Caco-2 (cell line): ENCODE measurements around the gene SIL1. TPM values are rescaled to one million over a fixed set of nuclear protein-coding genes. Genes with fewer than 3 reads are reported as not detected.

ENCODE experiments used
- BruUV-seq: library from RNA; stranded (reverse); fragments of 400-500 nt; replicated peaks from 2 replicates; lab custom pipeline; 2021; lab: Mats Ljungman, UMichigan
- CTCF ChIA-PET: fragments of 300-600 bp; sonication (Branson Sonifier 250); formaldehyde crosslinking; loops from one replicate; lab custom pipeline; 2022; ENCODE audit warnings: antibody characterized with exemption; lab: Charles Lee
- POLR2A ChIA-PET: fragments of 300-600 bp; sonication (Branson Sonifier 250); formaldehyde crosslinking; loops from one replicate; lab custom pipeline; 2022; ENCODE audit warnings: antibody characterized with exemption; lab: Charles Lee
- DNase-seq, 2 experiments: peaks; one replicate each; pipeline versions ENCODE4 v3.0.0 to v3.0.0-alpha.2; 2020 to 2022
- H3K27me3 ChIP-seq: replicated peaks from 2 replicates; pipeline ENCODE4 v1.6.0; 2011; ENCODE audit warnings: low read length; ENCODE audit not compliant: control insufficient read depth, insufficient read depth
- H3K36me3 ChIP-seq: 2 replicates; pipeline ENCODE4 v1.5.1; 2011; ENCODE audit warnings: low read length; ENCODE audit not compliant: control insufficient read depth, insufficient read depth
- H3K4me1 ChIP-seq: fragments of 250-450 bp; sonication (Bioruptor Pico); 2 replicates; pipeline ENCODE4 v1.5.1; 2020; ENCODE audit warnings: mild to moderate bottlenecking
- H3K4me3 ChIP-seq: 2 replicates; pipeline ENCODE4 v1.5.1; 2011; ENCODE audit warnings: low read depth, mild to moderate bottlenecking, control low read depth, low read length
- H3K9me3 ChIP-seq: fragments of 250-450 bp; sonication (Bioruptor Pico); 2 replicates; pipeline ENCODE4 v1.5.1; 2020; ENCODE audit warnings: mild to moderate bottlenecking, moderate library complexity
- H3K27ac Mint-ChIP-seq: one replicate; pipeline ENCODE4 v1.8.0; 2022; ENCODE audit warnings: mixed read lengths; ENCODE audit not compliant: unreplicated experiment
- H3K27me3 Mint-ChIP-seq: one replicate; pipeline ENCODE4 v1.8.0; 2022; ENCODE audit warnings: mixed read lengths; ENCODE audit not compliant: insufficient read depth, unreplicated experiment
- H3K36me3 Mint-ChIP-seq: one replicate; pipeline ENCODE4 v1.8.0; 2022; ENCODE audit warnings: mild to moderate bottlenecking, mixed read lengths; ENCODE audit not compliant: insufficient read depth, unreplicated experiment
- H3K4me1 Mint-ChIP-seq: one replicate; pipeline ENCODE4 v1.8.0; 2022; ENCODE audit warnings: low read depth, mixed read lengths; ENCODE audit not compliant: unreplicated experiment
- H3K4me3 Mint-ChIP-seq: one replicate; pipeline ENCODE4 v1.8.0; 2022; ENCODE audit warnings: mild to moderate bottlenecking, moderate library complexity, mixed read lengths; ENCODE audit not compliant: unreplicated experiment
- H3K9me3 Mint-ChIP-seq: one replicate; pipeline ENCODE4 v1.8.0; 2022; ENCODE audit warnings: mixed read lengths; ENCODE audit not compliant: unreplicated experiment
- CTCF ChIP-seq, 2 experiments: fragments of 200-600 bp in 1 of 2; IDR thresholded peaks; 1 replicate in 1 of 2; 2 replicates in 1 of 2; pipeline versions ENCODE4 v1.5.1 to v1.8.0; 2011 to 2022; ENCODE audit warnings: antibody characterized with exemption in 1 of 2, control low read depth in 1 of 2, inconsistent platforms in 1 of 2, low read depth in 1 of 2, low read length in 1 of 2, mild to moderate bottlenecking in 1 of 2, moderate library complexity in 1 of 2; ENCODE audit not compliant: insufficient read depth in 1 of 2, severe bottlenecking in 1 of 2, unreplicated experiment in 1 of 2
- intact Hi-C: fragments of 100-400 bp; cut with micrococcal nuclease; formaldehyde crosslinking; loops from one replicate; pipeline ENCODE4 v1.10.0; 2022; ENCODE audit not compliant: unreplicated experiment
- total RNA-seq: library from RNA; stranded (reverse); gene quantifications from 2 replicates; pipeline ENCODE4 v1.2.3, GENCODE V29; 2022

SIL1 gene
- total RNA-seq, 1 experiment from 2014 or later: 29.7 TPM

- intact Hi-C loops: no loop called here
- no TSS peak for BruUV-seq
- Mint-ChIP-seq H3K36me3 (peaks cover 58% of the 10 kb centered on the region), H3K9me3 (no peaks in the 10 kb centered on the region), H3K27ac (no peak overlapping the region), H3K4me1 (no peaks in the 10 kb centered on the region), H3K4me3 (no peak overlapping the region), H3K27me3 (no peaks in the 10 kb centered on the region)
- no peak for DNase-seq
- no peak for TF ChIP-seq CTCF (IDR thresholded peaks at IDR 0.05; ENCODE audit: insufficient read depth in 1 of 2, low read depth in 1 of 2, low read length in 1 of 2, severe bottlenecking in 1 of 2, unreplicated experiment in 1 of 2)
- Histone ChIP-seq H3K4me1 (no peaks in the 10 kb centered on the region), H3K27me3 (no peaks in the 10 kb centered on the region), H3K4me3 (no peak overlapping the region), H3K36me3 (peaks cover 4% of the 10 kb centered on the region), H3K9me3 (no peaks in the 10 kb centered on the region)
- ChIA-PET CTCF (no interaction called here), POLR2A (no interaction called here)
Measured at GRCh38 chr5:138914338-138914737, 283.8 kb downstream of the SIL1 start.

- H3K36me3 ChIP-seq: peaks cover 4% of the 10 kb centered on the region
Measured at GRCh38 chr5:138913773-138914172, 284.4 kb downstream of the SIL1 start.

GRCh38 chr5:138912093-138912492 lies 286.1 kb downstream of the SIL1 start:
- no peak overlapping the region for H3K27ac Mint-ChIP-seq
- intact Hi-C loops: no loop called here
- Histone ChIP-seq H3K36me3 (peaks cover 2% of the 10 kb centered on the region), H3K27me3 (no peaks in the 10 kb centered on the region), H3K9me3 (no peaks in the 10 kb centered on the region), H3K4me3 (no peak overlapping the region), H3K4me1 (no peaks in the 10 kb centered on the region)
- ChIA-PET CTCF (no interaction called here), POLR2A (no interaction called here)
- DNase-seq: no peak
- H3K36me3 Mint-ChIP-seq: peaks cover 69% of the 10 kb centered on the region
- no peaks in the 10 kb centered on the region for H3K9me3 Mint-ChIP-seq
- BruUV-seq: no TSS peak
- no peaks in the 10 kb centered on the region for H3K4me1 Mint-ChIP-seq
- no peak overlapping the region for H3K4me3 Mint-ChIP-seq
- H3K27me3 Mint-ChIP-seq: no peaks in the 10 kb centered on the region
- TF ChIP-seq CTCF (IDR thresholded peaks at IDR 0.05; ENCODE audit: insufficient read depth in 1 of 2, low read depth in 1 of 2, low read length in 1 of 2, severe bottlenecking in 1 of 2, unreplicated experiment in 1 of 2): no peak

More at GRCh38 chr5:138913773-138914172, 284.4 kb downstream of the SIL1 start:
- POLR2A ChIA-PET: no interaction called here
- peaks cover 55% of the 10 kb centered on the region for H3K36me3 Mint-ChIP-seq
- no peaks in the 10 kb centered on the region for H3K27me3 Mint-ChIP-seq
- BruUV-seq: no TSS peak
- intact Hi-C loops: no loop called here
- Histone ChIP-seq H3K4me3 (no peak overlapping the region), H3K27me3 (no peaks in the 10 kb centered on the region), H3K9me3 (no peaks in the 10 kb centered on the region), H3K4me1 (no peaks in the 10 kb centered on the region)
- no peaks in the 10 kb centered on the region for H3K4me1 Mint-ChIP-seq
- no peak overlapping the region for H3K27ac Mint-ChIP-seq
- no peaks in the 10 kb centered on the region for H3K9me3 Mint-ChIP-seq
- DNase-seq: no peak
- no peak overlapping the region for H3K4me3 Mint-ChIP-seq
- CTCF ChIA-PET: no interaction called here
- no peak for TF ChIP-seq CTCF (IDR thresholded peaks at IDR 0.05; ENCODE audit: insufficient read depth in 1 of 2, low read depth in 1 of 2, low read length in 1 of 2, severe bottlenecking in 1 of 2, unreplicated experiment in 1 of 2)
